ENCODE data around the gene FAM204A.

The FAM204A gene

DNA sequence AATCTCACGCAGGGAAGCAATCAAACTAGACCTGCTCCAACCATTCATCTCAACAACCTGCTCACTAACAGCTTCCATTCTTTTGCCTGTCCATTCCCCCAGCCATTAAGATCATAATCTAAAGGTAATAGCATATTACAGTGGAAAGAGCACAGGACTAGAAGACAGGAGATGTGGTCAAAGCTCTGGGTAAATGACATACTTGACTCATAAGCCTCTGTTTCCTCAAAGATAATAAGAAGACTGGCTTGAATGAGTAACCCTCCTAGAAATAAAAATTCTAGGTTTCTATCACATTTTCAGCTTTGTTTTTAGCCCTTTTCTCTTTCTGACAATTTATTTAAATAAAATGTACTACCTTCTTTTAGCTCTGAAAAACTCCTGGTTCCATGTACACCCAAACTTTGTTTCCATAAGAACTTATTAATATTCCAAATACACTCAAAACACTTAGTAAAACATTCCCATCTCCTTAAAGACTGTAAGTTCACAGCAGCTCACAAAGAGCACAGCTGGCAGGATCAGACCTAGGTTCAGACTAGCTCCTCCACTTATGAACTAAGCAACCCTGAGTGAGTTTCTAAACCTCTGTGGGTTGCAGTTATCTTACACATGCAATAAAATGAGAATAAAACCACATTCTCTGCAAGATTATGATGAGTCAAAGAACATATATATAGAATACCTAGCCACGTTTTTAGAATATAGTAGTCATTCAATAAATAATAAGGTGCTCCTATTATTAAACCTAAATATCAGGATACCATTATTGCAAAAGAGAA lies 11.6 kb downstream of the FAM204A start:
- DNase-seq = no peak

DNA sequence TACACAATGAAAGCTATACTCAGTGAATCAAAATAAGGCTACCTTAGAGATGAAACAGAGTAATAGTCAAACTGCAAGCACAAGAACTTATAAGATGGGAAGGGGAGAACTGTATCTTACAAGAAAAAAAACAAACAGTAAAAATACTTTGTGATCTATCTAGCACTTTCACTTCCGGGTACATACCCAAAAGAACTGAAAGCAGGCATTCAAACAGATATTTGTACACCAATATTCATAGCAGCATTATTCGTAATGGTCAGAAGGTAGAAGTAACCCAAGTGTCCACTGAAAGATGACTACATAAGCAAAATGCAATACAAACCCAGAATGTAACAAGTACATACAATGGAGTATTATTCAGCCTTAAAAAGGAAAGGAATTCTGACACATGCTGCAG lies 18.0 kb downstream of the FAM204A start:
- no peak for DNase-seq

DNA sequence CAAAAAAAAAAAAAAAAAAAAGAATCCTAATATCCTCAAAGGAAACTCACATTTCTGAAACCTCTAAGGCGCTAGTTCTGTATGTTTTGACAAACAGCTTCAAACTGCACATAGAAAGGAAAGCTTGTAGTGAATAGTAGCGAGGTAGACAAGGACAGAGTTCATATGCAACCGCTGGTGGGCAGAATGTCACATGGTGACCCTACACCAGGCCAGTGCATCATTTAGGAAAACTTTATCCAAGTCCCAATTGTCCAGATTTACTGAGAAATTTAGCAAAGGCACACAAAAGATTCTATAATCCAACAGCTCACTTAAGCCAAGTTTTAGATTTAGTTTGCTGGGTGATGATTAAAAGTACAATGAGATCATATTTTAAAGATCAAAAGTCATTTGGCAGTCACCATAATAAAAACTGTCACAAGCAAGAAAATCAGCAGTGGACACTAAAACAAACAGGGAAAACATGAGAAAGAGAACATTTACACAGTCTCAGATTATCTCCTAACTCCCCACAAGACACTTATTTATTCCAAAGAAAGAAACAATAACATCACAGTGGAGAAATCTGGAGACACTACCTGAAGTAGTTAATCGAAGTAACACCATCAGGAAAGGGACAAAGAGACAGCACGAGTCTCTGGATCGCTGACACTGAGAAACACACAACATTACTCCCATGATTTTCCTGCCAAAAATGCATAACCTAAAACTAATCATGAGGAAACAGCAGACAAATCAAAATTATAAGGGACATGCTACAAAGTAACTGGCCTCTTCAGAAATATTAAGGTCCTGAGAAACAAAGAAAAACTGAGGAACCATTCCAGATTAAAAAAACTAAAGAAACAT lies 20.2 kb downstream of the FAM204A start:
- DNase-seq = no peak

DNA sequence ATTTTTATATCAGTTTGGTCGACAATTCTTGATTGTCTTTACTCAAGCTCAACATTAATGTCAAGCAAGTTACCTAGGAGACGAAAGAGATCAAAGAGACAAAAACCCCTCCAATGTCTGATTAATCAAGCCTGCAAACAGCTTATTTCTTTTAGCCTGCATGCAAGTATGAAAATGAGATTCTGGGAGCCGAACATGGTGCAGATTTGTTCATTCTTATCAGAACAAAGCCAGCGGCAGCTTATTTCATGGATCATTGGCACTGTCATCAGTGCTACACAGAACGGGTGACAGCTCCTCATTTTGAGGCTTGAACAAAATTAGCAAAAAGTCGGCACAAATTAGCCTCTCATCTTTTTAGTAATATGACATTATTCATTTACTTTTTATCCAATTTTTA lies 26.5 kb downstream of the FAM204A start:
- DNase-seq = no peak

DNA sequence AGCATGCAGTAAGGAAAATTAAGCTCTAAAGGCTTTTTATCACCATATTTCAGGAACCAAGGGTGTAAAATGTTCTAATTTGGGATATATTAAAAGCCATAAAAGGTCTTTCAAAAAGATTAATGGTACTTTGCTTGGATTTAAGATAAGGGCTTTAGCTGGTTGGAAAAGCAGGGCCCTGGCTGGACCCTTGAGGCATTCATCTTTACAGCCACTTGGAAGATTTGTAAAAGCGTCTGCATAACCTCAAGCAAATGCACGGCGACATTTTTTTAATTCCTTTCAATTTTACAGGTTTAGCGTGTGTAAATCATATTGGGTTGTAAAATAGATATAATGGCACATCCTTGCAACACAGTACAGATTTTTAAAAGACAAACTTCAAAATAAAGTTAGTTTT lies 27.2 kb downstream of the FAM204A start:
- no peak for DNase-seq

DNA sequence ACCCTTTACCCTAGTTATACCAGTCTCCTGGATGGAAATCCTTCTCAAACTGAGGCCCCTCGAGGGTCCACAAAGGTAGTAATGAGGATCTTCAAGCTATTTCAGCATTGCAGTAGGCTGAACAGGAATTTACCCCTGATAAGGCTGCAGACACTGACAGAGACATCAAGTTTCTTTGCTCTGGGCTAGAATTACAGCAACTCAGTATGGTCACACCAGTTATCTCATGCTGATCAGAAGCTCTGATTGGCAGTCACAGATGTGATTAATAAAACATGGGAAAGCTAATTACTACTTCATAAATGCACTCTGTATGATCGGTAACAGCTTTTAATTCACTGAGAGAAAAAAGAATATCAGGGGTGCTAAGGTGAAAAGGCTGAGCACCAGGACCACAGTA lies 30.6 kb downstream of the FAM204A start:
- DNase-seq = no peak

DNA sequence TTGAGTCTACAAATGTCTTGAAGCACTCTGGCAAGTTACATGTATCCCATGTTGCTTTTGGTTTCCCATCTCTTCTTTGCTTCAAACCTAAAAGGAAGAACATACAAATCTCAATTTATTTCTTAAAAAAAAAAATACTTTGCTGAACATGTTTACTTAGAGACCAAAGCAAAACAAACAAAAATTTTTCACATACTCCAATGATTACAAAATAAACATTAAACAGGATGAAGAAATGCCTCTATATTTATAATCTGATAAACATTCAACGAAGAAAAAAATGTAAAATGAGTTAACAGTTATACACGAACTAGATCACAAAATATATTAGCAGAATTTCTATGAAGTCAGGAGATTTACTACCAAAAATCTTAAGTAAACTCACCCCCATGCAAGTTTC lies 31.3 kb downstream of the FAM204A start:
- DNase-seq = no peak

DNA sequence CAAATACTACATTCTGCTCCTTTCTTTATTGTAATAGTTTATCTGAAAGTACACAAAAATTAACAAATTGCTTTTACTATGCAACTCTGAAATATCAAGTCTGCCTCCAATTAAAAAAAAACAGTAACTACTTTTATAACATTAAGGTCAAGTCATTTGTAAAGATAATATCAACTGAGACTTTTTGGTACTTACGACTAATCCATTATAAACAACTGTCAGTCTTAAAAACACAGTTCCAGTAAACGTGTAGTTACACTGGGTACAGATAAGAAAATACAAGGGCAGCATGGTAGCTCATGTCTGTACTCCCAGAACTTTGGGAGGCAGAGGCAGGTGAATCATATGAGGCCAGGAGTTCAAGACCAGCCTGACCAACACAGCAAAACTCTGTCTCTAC lies 32.2 kb downstream of the FAM204A start:
- DNase-seq = no peak

DNA sequence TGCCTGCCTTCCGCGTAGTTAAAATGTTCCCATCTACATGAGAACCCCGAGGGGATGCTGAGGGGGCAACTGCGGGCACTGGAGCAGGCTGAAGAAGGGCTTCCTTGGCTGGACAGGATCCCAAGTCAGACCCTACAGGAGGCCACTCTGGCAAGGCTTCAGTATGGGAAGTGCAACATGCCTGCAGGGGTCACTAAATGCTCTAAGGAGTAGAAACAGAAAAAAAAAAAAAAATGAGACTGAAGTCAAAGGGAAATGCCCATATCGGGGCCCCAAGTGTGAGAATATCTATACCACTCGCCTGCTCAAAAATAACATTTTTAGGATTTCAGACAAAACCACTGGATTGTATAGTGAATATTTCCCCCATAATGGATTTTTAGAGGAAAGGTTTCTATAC lies 33.5 kb downstream of the FAM204A start:
- DNase-seq = no peak

DNA sequence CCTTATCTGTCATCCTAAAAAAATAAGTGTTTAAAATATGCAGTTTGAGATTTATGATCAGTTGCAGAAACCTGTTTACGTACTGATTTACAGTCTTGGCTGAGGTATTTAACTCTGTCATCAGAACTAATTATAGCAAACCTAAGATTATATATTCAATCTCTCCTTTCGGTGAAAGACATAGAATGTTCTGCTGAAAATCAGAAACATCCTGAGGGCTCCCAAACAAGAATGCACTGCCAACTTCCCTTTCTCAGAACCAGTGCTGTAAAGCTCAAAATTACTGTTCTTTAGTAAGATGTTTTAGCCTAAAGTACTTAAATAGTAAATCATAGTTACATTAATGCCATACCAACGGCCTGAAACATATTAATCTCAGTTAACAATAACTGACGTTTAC lies 34.3 kb downstream of the FAM204A start:
- no peak for DNase-seq

DNA sequence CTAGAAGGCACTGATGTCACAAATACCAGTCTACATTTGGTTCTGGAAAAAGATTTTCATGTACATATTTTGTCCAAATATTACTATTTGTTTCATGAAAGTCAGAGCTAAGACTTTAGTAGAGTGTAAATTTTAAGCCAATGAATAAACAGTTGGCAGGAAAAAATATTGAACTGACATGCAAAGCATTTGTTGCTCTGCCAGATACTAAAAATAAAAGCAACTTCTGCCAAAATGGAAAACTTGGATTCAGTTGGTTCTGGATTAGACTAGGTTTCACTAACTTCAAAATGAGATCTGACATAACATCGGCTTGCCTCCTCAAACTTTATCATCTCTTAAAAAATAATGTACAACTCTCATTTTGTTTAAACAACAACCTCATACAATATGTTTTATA lies 34.9 kb downstream of the FAM204A start:
- no peak for DNase-seq

DNA sequence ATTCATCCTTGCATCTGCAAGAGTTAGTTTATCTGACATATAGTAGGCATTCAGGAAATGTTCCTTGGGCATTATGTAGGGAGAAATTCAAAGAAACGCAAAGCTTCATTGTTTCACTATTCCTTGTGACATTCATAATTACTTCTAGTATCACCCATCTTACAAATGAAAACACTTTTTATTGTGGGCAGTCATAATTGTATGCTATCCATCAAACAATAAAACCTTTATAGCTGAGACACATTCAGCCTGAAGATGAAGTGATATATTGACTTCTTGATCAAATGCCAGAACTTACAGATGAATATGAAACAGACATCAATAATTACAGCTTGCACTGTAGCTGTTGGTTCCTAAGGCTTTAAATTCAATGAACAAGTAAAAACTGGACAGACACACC lies 36.4 kb downstream of the FAM204A start:
- DNase-seq = no peak

DNA sequence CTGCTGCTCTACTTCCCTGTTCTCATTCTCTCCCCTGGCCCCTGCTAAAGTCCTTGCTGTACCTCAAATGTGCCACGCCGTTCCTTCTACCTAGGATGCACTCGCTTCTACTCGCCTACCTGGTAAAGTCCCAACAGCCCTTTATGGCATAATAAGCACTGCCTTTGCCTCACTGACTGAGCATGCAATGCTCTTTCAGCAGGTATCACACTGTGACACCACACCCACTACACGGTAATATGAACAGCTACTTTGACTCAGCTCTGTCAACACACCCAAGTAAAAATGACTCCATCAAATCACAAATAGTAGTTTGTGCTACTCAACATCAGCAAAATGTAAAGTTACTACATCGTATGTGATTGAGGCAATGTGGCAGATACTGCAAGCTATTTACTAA lies 37.6 kb downstream of the FAM204A start:
- no peak for DNase-seq

DNA sequence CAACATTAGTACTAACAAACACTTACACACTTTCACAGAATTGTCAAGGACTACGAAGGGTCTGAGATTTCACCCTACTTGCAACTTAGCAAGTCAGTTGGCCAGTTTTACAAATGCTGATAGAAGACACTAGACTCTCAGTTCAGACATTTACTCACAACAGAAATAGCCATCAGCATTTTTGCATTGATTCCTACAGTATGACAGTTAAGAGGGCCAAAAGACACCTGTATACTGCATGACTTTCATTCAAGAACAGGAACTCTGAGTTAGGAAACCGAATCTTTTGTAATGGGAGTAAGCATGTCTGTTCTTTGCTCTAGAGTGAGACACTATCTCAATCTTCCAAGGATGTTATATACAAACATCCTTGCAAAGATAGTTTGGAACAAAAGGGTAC lies 40.9 kb downstream of the FAM204A start:
- no peak for DNase-seq

DNA sequence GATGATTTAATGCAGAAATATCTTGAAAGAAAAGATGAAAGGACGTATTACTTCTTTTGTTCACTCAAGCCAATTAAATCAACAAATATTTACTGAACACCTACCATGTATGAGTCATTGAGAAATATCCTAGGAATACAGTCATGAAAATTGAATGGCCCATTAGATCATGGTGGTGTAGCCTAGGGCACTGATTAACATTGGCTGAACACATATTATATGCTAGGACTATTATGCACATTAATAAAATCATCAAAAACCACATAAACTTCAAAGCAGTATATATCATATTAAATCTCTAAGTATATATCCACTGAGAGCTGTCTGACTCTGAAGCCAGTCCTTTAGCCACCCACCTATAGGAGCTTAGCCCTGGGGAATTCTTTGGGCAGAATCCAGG lies 41.8 kb downstream of the FAM204A start:
- DNase-seq = no peak

DNA sequence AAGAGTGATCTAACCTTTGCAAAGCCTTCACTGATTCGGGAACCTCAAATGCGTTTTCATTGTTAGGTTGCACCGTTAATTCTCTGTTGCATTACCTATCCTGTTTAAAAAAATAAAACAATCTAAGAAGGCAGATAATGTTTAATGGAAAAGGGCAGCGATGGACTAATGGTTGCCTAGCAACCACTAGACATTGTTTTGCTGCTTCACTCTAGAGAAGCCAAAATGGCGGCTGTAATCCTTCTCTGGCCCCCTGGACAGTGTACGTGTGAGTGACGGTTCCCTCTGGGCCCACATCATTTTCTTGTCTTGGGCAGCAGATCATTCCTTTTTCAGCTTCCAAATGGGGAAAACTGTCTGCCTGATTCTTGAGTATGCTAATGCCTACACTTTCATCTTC lies 43.3 kb downstream of the FAM204A start:
- no peak for DNase-seq

DNA sequence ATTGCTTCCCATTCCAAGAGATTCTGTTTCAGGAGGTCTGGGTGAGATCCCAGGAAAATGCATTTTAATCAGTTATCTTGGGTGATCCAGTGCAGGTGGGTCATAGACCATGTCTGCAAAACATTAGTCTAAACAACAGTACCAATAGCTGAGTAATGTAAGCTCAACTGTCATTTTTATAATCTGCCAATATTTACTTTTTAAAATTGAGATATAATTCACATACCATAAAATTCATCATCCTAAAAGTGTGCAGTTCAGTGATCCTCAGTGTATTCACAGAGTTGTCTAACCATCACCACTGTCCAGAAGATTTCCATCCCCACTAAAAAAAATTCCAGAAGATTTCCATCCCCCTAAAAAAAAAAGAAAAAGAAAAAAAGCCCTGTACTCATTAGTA lies 51.0 kb downstream of the FAM204A start:
- DNase-seq = no peak

DNA sequence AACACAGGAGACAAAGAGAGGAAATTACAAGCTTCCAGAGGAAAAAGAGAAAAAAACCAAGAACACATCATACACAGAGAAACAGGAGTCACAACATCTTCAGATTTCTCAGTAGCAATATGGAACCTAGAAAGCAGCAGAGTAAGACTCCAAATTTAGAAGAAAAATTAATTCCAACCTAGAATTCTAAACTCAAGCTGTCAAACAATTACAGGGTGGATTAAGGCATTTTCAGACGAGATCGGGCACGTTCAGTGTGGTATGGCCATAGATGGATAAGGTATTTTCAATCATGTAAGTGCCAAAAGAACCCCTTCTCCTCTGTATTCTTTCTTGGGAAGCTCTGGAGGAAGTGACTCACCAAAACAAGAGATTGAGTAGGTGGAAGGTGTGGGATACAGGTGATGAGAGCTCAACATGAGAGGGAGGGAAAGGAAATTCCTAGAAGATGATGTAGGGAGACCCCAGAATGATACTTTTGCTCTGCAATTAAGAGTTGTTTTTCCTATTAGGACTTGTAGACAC lies 51.6 kb downstream of the FAM204A start:
- no peak for DNase-seq

DNA sequence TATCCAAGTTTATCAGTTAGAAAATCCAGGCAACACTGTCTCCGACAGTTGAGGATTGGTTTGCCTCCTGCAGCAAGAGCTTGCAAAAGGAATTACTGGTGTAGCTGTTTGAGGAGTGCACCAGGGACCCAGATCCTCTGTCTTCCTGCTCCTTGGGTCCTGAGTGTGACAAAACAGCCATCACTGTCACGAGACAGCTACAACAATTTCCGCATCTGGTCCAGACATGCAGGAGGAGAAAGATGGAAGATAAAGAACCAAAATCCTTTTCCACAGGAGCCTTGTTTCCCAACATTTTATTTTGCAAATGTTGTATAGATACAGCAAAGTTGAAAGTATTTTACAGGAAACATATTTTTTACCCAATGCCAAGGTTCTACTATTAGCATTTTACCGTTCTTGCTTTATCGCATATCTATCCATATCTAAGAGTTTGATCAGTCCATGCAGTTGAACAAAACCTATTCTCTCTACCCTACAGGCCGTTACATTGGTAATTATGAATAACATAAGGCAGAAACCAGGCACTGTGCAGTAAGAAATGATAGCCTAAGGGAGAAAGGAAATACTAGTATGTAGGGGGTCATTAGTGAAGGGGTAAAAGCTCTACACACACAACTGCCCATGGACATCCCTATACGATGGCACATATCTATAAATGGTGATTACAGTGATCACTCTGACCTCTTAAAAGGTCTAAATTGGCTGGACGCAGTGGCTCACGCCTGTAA lies 54.9 kb downstream of the FAM204A start:
- DNase-seq = no peak

DNA sequence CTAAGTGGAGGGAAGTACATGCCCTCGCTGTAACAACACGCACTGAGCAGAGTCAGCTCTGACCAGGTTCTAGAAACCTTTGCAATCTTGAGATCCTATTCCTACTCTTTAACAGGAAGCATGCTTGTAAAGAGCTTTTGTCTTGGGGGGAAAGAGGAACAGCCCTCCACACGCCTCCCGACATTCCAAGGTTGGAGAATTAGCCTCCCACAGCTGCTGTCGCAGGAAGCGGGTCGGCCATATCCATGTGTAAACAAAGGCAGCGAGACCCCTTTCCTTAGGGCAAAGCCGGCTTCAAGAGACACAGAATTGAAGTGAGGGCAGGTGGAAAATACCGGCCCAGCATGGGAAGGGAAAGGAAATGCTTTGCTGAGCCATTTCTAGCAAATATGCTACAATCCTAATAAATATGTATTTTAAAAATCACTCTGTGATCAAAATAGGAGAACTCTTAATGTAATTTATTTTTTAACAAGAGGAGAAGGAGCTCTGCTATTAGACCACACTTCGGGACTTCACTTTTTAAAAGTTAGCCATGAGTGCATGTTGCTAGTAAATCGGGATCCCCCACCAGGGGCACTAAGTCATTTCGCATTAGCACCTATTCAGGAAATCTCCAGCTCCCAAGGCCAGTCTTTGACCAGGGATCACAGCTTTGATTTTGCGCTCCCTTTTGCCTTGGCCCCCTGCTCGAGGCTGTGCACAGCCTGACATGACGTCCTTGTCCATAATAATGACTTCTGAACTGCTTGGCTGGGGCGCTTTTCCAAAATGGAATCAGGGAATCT lies 55.9 kb downstream of the FAM204A start:
- no peak for DNase-seq

DNA sequence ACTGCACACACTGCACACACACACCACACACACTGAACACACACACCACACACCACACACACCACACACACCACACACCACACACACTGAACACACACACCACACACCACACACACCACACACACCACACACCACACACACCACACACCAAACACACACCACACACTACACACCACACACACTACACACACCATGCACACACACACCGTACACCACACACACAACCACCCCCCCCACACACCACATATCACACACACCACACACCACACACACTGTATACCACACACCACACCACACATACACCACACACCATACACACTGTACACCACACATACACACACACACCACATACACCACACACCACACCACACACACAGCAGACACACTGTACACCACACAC lies 59.5 kb downstream of the FAM204A start:
- DNase-seq = no peak

DNA sequence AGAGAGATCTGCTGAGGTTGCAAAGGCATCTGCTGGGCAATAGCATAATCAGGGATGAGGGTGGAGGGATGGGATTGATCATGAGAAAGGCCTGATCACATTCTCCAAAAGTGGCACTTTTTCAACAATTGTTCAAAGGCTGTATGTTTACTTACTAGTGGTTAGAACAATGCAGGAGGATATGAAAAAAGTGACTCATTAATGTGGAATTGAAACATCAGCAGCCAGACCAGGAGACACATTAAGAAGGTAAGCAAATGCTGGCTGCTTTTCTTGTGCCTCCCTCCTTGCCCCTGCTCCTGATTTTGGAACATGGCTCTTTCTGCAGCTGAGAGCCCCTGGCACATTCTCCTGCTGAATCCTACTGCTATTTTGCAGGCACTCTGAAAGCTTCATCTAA lies 63.5 kb downstream of the FAM204A start:
- no peak for DNase-seq

DNA sequence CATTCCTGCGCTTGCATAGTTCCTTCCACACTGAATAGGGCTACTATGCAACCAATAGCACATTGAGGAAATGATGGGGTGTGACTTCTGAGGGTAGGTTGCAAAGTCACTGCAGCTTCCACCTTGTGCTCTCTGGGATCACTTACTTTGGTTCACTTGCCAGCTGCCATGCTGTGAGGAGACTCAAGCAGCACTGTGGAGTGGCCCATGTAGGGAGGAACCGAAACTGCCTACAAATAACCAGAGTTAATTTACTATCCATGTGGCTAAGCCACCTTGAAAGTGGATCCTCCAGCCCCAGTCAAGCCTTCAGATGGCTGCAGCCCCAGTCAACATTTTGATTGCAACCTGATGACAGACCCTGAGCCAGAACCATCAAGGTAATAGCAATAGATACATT lies 64.3 kb downstream of the FAM204A start:
- no peak for DNase-seq
